DMS 273 treated with DMSO at 0.1 percent for 48 hours (cell line): Measurements from ENCODE around the gene ZNF423.

Experiments
- DNase-seq: peaks from one replicate; lab custom pipeline; 2025; lab: John Stamatoyannopoulos, UW

The ZNF423 gene

DNA sequence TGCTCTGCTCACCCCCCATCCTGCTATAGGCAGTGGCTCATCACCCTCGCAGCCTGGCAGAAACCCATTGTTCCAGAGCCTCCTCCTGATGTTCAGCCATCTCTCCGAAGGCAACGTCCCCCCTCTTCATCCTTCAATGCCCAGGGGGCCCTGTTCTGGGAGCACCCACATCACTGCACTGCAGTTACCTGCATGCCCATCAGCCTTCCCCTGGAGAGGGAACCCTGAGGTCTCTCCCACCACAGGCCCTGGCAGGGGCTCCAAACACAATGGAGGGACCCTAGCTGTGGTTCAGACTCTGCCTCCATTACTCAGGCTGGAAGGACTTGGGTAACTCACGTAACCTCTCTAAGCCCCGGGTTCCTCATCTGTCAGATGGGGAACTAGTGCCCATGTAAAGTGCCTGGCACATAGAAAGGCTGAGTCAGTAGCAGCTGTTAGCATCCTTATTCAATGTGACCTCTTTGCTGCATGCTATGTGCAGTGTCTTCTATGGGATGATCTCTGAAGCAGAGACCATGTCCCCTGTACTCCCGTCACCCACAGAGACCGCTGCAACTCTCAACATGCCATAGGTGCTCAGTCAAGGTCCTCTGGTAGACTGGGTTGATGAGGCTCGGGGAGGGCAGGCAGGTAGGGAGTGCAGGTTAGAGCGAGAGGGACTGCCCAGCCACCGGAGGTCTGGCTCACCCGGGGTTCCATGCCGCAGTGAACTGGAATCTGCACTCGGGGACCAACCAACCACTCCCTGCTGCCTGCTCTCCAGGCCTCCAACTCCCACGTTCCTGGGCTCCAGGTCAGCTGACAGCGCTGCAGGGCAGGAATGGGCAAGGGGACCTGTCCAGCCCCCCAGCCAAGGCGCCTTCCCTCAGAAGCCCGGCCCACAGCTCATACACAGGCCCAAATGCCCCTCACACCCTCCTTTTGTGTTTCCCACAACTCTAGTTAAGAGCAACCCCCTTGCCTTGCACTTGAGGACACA, 233.2 kb downstream of the ZNF423 start:
- no peak for DNase-seq

DNA sequence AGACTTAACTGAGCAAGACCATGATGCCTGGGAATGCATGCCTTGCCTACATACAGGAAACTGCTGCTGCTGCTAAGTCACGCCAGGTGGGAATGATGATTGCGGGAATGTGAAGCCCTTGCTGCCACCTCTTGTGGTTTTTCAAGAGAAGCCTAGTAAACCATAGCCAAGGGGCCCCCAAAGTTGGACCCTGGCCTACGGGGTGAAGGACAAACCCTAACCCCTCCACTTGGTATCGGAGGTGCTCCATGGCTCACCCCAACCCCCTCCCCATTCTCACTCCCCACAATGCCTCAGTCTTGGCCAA, 233.9 kb downstream of the ZNF423 start:
- no peak for DNase-seq

GRCh38 chr16:49621241-49622083, 234.4 kb downstream of the ZNF423 start:
- no peak for DNase-seq

DNA sequence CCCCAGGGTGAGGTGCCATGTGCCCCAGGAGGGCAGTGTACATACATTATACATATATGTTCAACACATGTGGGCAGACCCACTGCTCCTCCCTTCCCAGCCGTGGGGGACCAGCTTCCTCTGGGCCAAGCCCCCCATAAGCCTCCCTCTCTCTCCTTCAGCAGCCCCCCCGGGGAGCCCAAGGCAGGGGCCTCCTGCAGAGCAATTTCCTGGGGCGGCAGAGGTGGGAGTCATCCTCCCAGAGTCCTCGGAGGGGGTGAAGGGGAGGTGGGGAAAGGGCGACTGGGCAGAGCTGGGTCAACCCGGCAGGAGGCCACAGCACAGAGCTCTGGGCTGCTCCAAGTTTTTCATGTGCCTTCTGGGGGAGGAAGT, 235.1 kb downstream of the ZNF423 start:
- DNase-seq: no peak

DNA sequence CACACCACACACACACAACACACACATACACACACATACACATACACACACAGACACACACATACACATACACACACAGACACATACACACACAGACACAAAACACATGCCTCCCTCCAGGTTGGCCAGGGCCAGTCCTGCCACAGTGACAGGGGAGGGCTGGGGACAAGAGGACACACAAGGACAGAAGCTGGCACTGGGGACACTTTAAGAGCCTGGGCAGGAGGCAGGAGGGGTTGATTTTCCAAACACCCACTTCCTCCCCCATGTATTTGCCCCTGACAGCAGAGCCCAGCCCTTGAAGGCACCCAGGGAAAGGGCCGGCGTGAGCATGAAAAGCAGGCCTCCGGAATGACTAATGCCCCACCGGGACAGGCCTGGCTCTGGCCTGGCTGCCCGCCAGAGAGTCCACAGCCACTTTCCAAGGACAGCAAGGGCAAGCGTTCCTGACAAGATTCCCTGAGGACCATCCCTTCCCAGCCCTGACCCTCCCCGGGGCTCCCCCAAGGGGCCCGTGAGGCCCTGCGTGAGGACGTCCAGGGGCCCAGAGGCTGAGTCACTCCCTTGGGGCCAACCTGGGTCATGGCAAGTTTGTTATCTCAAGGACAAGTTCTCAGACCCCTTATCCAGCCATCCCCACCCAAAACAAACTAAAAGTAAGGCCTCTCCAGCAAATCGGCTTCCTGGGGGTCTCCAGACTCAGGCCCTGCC, 235.6 kb downstream of the ZNF423 start:
- peak; percentile 7 for DNase-seq

GRCh38 chr16:49619811-49620157, 236.1 kb downstream of the ZNF423 start:
- DNase-seq: no peak

DNA sequence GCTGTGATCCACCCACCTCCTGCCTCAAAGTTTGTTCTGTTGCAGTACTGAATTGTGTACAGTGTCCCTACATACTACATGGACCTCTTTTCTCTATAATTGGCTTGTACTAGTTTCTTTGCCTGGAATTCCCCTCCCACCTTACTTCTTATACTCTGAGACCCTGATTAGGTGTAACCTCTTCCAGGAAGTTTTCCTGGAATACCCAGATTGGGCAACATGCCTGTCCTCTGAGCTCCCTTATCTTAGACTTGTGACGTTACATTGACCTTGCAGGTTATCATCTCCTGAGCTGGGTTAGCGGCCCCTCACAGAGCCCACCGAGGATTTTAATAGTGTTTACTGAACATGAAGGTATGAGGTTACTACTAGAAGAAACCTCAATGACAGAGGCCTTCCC, 237.0 kb downstream of the ZNF423 start:
- no peak for DNase-seq

GRCh38 chr16:49617710-49618330, 238.1 kb downstream of the ZNF423 start:
- DNase-seq: no peak

DNA sequence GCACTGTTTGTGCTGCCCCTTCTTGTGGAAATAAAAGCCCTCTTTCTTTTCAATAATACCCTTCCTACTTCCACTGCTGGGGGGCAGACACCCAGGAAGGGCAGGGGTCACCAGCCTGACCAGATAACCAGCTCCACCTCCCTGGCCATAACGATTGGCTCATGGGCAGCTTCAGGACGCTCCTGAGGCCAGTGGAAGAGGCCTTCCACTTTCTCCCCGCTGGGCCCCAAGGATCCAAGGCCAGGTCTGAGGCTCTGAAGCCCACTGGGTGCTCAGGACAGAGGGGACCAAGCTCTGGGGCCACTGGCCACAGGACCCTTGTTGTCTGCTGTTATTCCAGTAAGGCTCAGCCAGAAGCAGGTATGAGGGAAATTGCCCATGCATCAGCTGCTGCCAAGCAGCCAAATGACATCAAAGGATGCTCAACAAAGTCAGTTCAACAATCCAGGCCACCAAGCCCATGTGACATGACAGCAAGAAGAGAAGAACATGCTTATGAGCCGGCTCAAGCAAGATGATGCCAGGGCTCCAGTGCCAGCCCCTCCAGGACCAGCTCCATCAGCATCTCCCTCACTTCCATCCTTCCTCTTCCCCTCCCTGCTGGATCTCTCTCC, 238.8 kb downstream of the ZNF423 start:
- no peak for DNase-seq

- DNase-seq: no peak
Observed at GRCh38 chr16:49615576-49615975, 240.3 kb downstream of the ZNF423 start.

DNA sequence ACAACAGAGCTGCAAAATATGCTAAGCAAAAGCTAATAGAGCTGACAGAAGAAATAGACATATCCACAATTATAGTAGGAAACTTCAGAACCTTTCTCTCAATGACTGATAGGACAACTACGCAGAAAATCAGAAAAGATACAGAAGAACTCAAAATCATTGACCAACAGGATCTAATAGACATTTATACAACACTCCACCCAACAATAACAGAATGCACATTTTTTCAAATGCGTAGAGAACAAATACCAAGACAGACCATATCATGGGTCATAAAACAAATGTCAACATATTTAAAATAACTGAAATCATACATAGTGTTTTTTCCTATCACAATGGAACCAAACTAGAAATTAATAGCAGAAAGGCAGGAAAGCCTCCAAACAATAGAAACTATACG, 244.9 kb downstream of the ZNF423 start:
- DNase-seq: no peak

- DNase-seq: peak; percentile 14
Observed at GRCh38 chr16:49608779-49609178, 247.1 kb downstream of the ZNF423 start.

- DNase-seq: peak; percentile 12
Observed at GRCh38 chr16:49608098-49608497, 247.8 kb downstream of the ZNF423 start.

DNA sequence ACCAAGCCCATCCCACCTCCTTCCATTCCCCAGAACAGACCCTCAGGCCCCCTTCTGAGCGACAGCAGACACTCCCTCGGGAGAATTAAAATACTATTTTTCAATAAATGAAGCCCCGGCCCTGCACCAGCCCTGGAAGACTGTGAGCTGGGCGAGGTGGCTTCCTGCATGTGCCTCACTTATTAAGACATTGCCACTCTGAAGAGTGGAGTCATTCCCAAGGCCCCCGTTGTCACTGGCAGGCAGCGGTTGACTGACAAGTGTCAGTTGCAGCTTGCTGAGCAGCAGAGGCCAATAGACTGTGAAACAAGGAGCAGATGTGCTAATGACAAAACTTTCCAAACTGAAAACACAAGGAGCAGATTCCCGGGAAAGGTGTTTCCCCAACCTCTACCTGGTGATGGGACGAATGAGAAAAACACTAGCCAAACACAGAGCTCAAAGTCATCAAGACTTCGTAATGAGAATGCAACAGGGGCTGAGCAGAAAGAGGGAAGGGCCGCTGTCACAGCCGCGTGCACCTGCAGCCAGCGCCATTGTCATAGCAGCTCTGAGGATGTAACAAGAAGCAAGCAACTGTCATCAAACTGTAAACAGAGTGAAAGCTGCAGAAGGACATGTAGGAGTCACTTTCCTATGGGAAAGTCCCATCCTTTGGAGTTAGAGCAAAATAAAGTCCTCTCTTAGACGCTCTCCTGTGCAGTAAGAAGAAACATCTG, 250.2 kb downstream of the ZNF423 start:
- no peak for DNase-seq

- no peak for DNase-seq
Observed at GRCh38 chr16:49604602-49605001, 251.3 kb downstream of the ZNF423 start.

- DNase-seq: no peak
Observed at GRCh38 chr16:49603956-49604355, 252.0 kb downstream of the ZNF423 start.

- DNase-seq: no peak
Observed at GRCh38 chr16:49602976-49603310, 253.0 kb downstream of the ZNF423 start.

GRCh38 chr16:49602201-49602975, 253.5 kb downstream of the ZNF423 start:
- no peak for DNase-seq

DNA sequence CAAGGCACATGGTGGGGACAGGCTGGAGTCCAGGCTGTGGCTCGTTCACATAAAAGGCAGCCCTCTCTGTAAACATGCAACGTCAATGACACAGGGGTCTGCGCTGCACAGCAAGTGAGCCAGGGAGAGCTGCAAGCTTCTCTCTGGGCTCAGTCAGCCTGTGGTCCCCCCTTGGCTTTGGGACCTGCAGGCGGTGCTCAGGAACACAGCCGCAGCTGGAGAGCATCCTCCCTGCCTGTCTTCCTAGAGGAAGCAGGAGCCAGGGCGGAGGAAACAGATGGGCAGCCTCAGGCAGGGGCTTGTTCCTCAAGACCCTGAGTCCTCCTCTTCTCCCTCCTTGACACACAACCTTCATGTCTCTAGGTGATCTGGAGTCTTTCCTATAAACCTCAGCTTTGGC, 254.3 kb downstream of the ZNF423 start:
- DNase-seq: no peak

- no peak for DNase-seq
Observed at GRCh38 chr16:49600976-49601375, 254.9 kb downstream of the ZNF423 start.
